HG02852 (cell line): ENCODE results near the gene HMGCR.

Experiments used
- ATAC-seq: cut with Tn5 transposase; IDR thresholded peaks from one replicate; pipeline ENCODE4 v1.9.1; 2021; ENCODE audit warnings: mild to moderate bottlenecking, moderate library complexity; ENCODE audit not compliant: unreplicated experiment

HMGCR gene

GRCh38 chr5:75340714-75341478 is 3.9 kb downstream of the HMGCR start:
- ATAC-seq: no peak

- ATAC-seq: no peak
These were observed 4.9 kb downstream of the HMGCR start for GRCh38 chr5:75341934-75342333.

- ATAC-seq: no peak
These were observed 5.8 kb downstream of the HMGCR start for GRCh38 chr5:75342836-75343235.

- no peak for ATAC-seq
These were observed 11.2 kb downstream of the HMGCR start for GRCh38 chr5:75348241-75348640.

- ATAC-seq: no peak
These were observed 12.6 kb downstream of the HMGCR start for GRCh38 chr5:75349663-75350062.

- no peak for ATAC-seq
These were observed 14.3 kb downstream of the HMGCR start for GRCh38 chr5:75351139-75351926.

- ATAC-seq: no peak
These were observed 18.2 kb downstream of the HMGCR start for GRCh38 chr5:75355236-75355635.

- no peak for ATAC-seq
These were observed 19.7 kb downstream of the HMGCR start for GRCh38 chr5:75356719-75357118.

GRCh38 chr5:75358117-75358516 is 21.1 kb downstream of the HMGCR start:
- no peak for ATAC-seq

GRCh38 chr5:75361310-75361709 is 24.3 kb downstream of the HMGCR start:
- ATAC-seq: no peak

GRCh38 chr5:75362474-75362975 is 25.5 kb downstream of the HMGCR start:
- ATAC-seq: no peak

GRCh38 chr5:75363111-75363510 is 26.1 kb downstream of the HMGCR start:
- ATAC-seq: no peak

- no peak for ATAC-seq
These were observed 26.9 kb downstream of the HMGCR start for GRCh38 chr5:75363726-75364495.

GRCh38 chr5:75364571-75365280 is 27.7 kb downstream of the HMGCR start:
- no peak for ATAC-seq

- no peak for ATAC-seq
These were observed 28.7 kb downstream of the HMGCR start for GRCh38 chr5:75365740-75366139.

GRCh38 chr5:75366787-75367186 is 29.8 kb downstream of the HMGCR start:
- peak; percentile 80 for ATAC-seq

GRCh38 chr5:75367401-75367800 is 30.4 kb downstream of the HMGCR start:
- peak; percentile 2 for ATAC-seq

- ATAC-seq: no peak
These were observed 31.4 kb downstream of the HMGCR start for GRCh38 chr5:75368391-75368790.

GRCh38 chr5:75373862-75374261 is 36.8 kb downstream of the HMGCR start:
- no peak for ATAC-seq

- ATAC-seq: no peak
These were observed 37.4 kb downstream of the HMGCR start for GRCh38 chr5:75374394-75374814.

GRCh38 chr5:75375414-75375813 is 38.4 kb downstream of the HMGCR start:
- ATAC-seq: no peak
